Iris pigment epithelial cell (primary cell): Measurements from ENCODE around the gene SFXN4.

Experiments
- DNase-seq: peaks from one replicate; pipeline ENCODE4 v3.0.0-alpha.2; 2011; ENCODE audit warnings: low read depth

SFXN4 gene, protein sequence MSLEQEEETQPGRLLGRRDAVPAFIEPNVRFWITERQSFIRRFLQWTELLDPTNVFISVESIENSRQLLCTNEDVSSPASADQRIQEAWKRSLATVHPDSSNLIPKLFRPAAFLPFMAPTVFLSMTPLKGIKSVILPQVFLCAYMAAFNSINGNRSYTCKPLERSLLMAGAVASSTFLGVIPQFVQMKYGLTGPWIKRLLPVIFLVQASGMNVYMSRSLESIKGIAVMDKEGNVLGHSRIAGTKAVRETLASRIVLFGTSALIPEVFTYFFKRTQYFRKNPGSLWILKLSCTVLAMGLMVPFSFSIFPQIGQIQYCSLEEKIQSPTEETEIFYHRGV

DNA sequence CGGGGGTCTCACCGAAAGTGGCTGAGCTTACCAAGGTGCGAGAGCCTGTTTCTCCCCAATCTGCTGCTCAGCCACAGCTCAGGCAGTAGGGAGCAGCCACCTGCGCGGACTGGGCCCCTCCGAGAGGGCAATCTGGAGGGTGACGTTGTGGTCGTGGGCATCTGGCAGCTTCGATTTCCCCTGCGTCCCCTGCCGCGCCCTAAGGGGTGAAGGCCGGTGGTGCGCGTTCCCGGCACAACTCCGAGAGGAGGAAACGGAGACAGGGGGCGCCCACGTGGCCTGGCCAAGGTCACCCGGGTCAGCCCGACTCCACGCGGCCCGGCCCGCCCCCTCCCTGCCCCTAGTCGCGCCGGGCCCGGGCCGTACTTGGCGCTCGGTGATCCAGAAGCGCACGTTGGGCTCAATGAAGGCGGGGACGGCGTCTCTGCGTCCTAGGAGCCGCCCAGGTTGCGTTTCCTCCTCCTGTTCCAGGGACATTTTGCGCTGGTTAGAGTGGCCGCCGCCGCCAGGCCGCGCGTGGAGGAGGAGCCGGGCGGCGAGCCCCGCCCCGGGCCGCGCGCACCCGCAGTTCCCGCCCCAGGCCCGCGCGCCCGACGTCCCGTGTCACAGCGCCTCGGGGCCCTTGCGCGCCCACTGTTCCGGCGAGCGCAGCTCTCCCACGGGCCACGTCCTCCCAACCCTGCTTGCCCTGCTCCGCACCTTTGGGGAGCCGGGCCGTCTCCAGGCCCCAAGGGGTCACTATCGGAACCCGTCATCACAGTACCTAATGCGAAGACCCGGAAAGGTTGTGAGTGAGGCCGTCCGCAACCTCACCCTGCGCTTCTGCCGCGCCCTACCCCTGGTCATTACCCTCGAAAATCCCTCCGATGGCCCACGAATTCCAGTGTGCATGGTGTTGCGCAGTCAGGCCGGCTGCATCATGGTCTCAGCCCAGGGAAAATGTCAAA lies at the start of gene SFXN4:
Gene SFXN4 (minus strand): TSS at position 544 of the 947 bp plus-strand sequence. CDS start 67 bp downstream, at position 477.
- peak; percentile 55 for DNase-seq

- DNase-seq: peak; percentile 63
Observed at GRCh38 chr10:119211625-119212441, 46.3 kb upstream of the SFXN4 start.

- peak; percentile 90 for DNase-seq
Observed at GRCh38 chr10:119211176-119211575, 45.7 kb upstream of the SFXN4 start.

GRCh38 chr10:119210633-119211032 lies 45.1 kb upstream of the SFXN4 start:
- DNase-seq: no peak

DNA sequence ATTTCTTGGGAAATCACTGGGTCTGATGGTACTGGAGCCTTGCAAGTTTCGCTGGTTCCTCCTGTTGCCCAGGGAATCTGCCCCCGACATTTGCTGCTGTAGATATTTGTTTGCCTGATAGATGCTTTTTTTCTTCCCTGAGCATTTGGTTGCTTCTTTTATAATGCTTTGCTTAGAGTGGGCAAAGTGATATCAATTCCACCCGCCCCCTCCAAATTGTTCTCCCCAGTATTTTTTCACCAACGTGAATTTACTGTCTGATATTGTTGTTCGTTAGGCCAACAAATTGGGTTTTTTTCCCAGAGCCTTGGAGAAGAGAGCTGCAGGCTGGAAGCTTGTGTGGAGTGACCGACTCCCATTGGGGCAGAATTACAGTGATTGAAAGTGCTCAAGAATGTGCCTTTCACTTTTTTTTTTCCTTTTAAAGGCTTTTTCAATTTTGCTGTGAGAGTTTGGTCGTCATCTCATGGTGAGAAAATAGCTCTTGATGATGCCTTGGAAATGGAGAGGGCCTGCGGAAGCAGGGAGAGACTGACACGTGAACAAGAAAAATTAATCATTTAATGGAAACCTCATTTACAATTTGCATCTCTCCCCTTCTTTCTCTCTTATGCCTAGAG lies 44.3 kb upstream of the SFXN4 start:
- peak; percentile 44 for DNase-seq

DNA sequence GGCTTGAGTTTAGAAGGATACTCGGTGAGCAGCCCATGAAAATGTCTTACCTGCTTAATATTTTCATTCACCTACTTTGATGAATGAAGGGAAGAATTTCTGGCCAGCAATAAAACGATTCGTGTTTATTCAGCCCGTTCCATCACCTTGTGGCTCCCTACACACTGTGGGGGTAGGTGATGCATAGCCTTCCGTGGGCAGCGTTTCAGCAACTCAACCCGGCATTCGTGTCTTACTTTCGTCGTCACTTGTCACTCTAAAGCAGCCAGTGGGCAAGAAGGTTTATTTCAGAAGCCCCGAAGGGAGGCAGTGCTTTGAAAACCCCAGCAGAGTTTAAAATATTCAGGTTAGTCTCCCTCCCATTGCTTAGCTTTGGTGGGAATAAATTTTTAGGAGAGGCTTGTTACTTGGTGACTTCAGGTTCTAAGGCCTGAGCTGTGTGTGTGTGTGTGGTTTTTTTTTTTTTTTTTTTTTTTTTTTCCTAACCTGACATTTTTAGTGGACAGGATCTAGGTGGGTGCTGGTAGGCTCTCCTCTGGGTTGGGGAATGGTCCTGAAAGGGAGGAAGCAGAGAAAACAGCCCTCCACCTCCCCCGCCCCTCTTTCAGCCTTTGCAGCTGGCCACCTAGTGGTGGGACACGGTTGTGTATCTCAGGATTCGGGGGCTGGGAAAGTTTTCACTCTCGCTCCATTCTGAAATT lies 43.7 kb upstream of the SFXN4 start:
- peak; percentile 79 for DNase-seq

- DNase-seq: peak; percentile 48
Observed at GRCh38 chr10:119208553-119208940, 43.0 kb upstream of the SFXN4 start.

- DNase-seq: peak; percentile 69
Observed at GRCh38 chr10:119207713-119208552, 42.4 kb upstream of the SFXN4 start.

- peak; percentile 98 for DNase-seq
Observed at GRCh38 chr10:119207366-119207666, 41.8 kb upstream of the SFXN4 start, which contains the start of gene GRK5. Gene GRK5, plus strand, starts transcription at chr10:119207571. Its CDS starts 347 bp downstream, at chr10:119207918.

DNA sequence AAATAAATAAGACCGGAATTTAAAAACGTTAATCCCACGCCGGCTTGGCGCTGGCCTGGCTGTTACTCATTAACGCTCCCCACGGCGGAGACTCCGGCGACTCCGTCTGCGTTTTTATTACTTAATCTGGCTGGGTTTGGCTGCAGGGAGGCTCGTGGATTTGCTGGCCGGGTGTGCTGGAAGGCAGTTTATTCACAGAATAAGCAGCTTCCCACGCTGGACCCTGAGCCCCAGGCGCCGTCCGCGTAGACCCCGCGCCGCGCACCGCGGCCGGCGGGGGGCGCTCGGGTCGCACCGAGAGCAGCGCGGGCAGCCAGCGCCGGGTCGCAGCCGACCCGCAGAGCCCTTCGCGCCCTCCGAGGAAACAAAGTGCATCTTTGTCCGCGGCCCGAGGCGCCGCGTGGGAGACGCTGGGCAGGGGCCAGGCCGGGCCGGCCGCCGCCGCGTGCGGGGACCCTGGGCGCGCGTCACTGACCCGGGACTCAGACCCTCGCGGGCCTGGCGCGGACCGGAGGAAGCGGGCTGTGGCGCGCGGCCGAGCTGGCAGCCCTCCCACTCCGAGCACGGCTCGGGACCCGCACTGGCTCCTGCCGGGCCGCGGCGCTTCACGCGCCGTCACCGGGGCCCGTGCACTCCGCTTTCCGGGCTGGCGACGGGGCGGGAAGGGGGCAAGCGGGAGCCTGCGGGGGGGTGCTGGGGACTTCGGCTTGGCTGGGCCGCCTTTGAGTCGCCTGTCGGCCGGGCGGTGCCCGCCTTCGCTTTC lies 41.3 kb upstream of the SFXN4 start:
- peak; percentile 79 for DNase-seq

GRCh38 chr10:119205894-119206602 lies 40.5 kb upstream of the SFXN4 start:
- no peak for DNase-seq

DNA sequence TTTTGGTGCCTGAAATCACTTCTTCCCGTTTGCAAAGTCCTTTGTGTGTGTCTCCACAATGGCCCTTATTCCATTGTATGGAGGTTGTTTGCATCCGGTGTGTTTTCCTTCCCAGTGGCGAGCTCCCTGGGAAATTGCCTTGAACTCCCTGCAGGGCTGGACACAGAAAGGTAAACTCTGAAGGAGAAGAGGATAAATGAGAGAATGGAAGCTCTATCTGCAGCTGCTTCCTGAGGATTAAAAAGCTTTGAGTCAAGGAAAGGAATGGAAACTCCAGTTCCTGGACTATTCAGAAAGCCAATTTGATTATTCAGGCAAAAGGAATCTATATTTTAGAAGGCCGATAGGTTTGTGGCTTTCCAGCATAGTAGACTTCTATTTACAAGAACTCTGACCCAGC lies 37.5 kb upstream of the SFXN4 start:
- DNase-seq: peak; percentile 76

- no peak for DNase-seq
Observed at GRCh38 chr10:119201233-119201632, 35.7 kb upstream of the SFXN4 start.

DNA sequence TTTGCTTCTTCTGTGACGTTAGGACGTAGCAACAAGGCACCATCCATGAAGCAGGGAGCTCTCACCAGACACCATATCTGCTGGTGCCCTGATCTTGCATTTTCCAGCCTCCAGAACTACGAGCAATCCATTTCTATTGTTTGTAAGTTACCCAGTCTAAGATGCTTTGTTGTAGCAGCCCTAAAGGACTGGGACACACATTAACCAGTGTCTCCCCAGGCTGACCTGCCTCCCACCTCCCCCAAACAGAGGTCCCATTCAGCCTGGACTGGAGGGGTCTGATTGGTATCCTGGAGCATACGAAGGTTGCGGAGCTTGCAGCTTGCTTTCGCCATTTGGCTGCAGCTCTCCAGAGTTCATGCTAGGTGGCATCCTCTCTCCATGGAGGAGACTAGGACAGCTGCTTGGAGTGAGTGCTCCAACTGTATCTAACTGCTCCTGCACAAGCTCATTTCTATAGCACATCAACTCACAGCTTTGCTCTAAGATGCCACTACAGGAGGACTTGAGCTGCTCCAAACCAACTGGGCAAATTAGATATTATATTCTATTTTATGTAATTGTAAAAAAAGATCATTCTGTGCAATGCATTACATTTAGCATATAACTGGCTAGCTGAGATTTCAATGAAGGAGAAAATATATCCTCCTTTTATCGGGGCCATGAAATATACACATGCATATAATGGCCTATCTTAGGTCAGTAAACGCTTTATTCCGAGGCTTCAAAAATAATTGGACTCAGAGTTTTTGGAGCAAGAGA lies 33.9 kb upstream of the SFXN4 start:
- DNase-seq: peak; percentile 89

DNA sequence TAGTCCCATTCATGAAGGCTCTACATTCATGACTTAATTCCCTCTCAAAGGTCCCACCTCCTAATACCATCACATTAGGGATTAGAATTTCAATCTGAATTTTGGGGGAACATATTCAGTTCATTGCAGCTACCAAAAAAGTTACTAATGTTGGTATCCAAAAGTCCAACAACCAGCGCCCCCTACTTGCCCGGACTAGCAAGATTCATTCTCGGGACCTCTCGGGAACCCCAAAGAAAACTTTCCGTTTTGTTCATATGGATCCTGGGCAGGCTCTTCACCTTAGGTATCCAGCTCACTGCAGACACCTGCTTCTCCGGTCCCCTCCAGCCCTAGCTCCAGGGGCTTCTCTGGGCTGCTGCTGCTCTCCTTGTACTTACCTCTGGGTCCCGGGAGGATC lies 32.9 kb upstream of the SFXN4 start:
- no peak for DNase-seq

DNA sequence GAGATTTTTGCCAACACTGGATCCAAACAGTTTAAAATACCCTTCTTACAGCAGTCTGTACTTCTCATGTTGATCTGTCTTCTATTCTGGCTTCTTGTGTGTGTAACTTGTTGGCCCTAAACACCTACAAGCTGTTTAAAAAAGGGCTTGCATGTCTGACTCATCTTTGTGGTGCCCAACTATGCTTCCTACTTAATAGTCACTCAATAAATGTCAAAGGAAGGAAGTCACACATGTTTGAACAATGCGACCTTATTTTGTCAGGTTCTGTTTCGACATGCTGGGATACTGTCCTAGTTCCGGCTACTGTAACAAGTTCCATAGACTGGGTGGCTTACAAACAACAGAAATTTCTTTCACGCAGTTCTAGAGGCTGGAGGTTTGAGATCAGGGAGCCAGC lies 32.4 kb upstream of the SFXN4 start:
- DNase-seq: peak; percentile 76

DNA sequence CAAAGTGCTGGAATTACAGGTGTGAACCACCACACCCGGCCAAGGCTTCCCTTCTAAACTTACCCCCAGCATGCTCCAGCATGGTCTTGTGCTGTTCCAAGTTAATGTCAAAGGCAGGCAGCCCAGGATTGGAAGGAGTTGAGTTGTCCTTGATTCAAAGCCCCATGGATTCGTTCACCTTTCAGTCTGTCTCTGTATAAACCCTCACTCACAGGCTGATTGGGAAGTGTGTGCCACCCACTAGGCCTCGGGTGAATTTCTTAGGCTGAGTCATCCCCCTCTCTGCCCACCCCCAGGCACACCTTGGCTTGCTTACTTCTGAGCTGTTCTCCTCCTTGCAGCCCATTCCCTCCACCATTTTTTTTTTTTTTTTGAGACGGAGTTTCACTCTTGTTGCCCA lies 26.4 kb upstream of the SFXN4 start:
- no peak for DNase-seq
